GM20431 (cell line): ENCODE data around the gene TSPEAR.

Experiments used
- in situ Hi-C: fragments of 300-500 bp; cut with MseI, MboI; formaldehyde crosslinking; loops from one replicate; pipeline ENCODE4 v1.15.0; 2020; ENCODE audit warnings: low sequenced_read_pairs; ENCODE audit not compliant: unreplicated experiment

TSPEAR gene

DNA sequence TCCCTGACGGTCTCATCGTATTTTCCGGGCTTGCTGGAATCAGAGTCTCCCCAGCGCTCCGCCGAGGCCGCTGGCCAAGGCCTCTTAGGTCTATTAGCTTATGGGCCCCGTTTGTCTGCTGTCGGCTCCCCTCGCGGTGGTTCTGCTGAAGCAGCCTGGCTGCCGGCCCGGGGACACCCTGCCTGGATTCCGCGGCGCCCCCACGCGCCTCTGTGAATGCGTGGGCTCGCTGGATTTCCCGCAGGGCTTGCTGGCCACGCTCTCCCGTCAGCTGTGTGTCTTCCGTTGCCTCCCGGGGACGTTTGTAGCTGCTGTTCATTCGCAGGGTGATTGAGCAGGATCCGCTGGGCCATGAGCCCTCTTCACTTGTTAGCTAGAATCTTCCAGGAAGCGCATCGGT is 247.6 kb downstream of the TSPEAR start:
- in situ Hi-C loops: no loop called here

DNA sequence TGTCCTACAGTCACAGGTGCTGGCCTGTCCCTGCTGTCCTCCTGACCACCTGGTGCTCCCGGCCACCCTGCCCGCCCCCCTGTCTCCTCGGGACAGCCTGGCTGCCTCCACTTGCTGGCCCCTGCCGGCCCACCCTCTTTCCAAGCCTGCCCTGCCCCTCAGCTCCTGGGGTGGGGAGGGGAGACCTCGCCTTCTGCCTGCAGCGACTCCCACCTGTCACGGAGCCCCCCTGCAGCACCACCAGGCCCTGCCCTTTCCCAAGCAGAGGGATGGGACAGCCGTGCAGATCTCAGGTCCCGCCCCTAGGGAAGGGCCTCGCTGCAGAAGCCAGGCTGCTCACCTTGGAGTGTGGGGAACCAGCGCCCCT is 248.6 kb downstream of the TSPEAR start:
- in situ Hi-C loops: no loop called here

DNA sequence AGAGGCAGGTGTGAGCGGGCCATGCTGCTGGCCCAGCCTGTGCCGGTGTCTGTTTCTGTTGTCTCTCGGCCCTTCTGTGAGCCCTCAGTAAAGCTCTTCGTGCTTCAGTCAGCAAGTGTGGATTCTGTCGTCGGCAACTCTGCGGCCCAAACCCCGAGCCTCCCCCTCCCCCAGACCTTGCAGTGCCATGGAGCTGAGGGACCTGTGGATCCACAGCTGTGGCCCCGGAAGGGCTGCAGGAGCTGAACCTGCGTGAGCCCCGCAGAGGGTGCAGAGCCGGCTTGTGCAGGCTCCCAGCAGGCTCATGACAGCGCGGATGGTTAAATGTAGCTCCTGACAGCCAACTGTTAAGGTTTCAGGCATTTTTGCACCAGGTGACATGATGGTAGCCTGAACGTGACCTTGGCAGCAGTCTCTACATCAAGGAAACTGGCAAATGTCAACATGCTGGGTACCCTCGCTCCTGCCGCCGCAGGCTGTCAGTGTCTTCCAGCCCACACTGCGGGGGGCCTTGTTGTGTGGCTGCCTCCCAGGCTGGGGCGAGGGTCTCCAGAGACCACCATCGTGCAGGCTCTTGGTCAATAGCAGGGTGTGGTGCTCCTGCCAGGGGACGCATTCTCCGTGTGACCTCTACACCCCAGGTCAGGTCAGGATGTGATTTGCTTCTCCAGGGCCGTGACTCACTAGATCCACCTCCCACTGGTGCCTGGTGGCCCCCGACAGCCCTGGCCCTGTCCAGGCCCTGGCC is 249.1 kb downstream of the TSPEAR start:
- in situ Hi-C loops: no loop called here

DNA sequence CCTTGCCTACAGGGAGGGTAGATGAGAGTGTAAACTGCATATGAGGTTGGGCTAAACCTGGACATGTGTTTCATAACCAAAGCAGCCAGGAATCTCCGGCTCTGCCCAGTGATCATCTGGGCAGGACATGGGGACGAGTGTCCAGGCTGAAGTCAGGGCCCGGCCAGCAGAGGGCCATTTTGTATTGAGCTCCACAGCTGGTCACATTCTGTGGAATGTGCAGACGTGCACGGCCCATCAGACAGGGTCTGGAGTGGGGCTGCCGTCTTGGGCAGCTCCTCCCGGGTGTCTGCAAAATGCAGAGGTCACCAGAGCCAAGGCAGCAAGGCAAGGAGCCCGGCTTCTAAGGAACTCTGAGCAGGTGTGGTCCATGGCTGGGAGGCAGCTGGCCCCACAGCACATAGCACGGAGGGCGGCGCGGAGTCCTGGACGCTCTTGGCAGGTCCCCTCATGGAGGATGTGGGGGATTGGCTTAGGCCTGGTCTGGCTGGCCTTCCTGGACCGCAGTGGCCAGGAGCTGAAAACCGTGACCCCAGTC is 249.8 kb downstream of the TSPEAR start:
- in situ Hi-C loops: no loop called here

GRCh38 chr21:44461005-44461404 is 250.4 kb downstream of the TSPEAR start:
- in situ Hi-C loops: no loop called here

DNA sequence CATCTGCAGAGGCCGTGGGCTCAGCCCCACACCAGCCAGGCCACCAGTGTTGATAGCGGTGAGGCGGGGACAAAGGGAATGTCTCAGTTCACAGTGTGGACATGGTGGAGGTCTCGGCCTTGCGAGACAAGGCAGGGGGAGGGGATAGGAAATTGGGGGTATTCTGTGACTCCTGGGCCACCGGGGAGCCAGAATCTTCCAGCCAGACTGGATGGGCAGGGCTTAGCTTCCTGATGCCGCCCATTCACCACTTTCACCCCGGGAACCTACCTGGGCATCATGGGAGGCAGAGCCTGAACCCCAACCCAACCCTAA is 251.0 kb downstream of the TSPEAR start:
- in situ Hi-C loops: no loop called here

DNA sequence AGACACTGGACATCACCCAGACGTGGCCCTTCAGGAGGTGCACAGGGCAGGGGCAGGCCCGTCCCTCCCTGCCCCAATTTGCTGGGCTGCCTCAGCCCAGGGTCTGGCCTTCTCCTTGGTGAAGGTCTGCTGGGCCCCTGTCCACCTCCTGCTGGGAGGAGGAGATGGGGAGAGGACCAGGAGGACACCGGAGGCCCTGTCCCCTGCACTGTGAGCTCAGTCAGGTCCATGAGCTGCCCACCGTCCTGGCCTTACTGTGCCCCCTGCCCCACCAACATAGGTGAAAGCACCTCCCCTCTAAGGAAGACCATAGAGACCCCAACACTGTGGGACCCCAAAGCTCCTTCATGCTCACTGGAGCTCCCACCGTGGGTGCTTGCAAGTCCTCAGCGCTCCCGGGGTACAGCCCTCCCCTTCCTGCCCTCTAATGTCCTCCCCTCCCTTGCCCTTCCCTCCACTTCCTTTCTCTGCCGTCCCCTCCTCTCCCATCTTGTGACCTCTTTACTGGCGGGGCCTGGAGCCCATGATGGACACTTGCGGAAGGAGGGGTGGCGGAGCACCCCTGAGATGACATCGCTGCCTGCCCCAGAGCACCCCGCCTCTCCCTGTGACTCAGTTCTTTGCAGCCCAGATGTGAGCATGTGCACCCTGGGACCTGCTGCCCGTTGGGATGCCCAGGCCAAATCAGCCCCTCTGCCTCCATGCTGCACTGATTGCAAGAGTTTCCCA is 251.5 kb downstream of the TSPEAR start:
- in situ Hi-C loops: no loop called here

GRCh38 chr21:44458971-44459711 is 252.2 kb downstream of the TSPEAR start:
- in situ Hi-C loops: no loop called here

DNA sequence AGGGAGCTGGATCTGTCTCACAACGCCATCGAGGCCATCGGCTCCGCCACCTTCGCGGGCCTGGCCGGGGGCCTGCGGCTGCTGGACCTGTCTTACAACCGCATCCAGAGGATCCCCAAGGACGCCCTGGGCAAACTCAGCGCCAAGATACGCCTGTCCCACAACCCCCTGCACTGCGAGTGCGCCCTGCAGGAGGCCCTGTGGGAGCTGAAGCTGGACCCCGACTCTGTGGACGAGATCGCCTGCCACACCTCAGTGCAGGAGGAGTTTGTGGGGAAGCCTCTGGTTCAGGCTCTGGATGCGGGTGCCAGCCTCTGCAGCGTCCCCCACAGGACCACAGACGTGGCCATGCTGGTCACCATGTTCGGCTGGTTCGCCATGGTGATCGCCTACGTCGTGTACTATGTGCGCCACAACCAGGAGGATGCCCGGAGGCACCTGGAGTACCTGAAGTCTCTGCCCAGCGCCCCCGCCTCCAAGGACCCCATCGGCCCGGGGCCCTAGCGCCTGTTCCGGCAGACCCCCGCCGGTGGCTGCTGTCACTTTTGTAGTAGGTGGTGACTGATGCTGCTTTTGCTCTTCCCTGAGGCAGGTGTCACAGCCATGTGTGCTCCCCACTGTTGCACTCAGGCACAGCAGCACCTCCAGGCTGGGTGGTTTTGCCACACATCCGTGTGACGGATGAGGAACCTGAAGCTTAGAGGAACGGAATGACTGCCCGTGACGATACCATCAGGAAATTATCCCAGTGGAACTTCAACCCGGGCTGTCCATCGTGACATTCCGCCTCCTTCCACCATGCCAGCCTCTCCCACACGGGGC is 254.2 kb downstream of the TSPEAR start:
- in situ Hi-C loops: no loop called here

- in situ Hi-C loops: no loop called here
These were observed 255.0 kb downstream of the TSPEAR start for GRCh38 chr21:44456214-44456914.

GRCh38 chr21:44455524-44456213 is 255.7 kb downstream of the TSPEAR start:
- in situ Hi-C loops: no loop called here

GRCh38 chr21:44454747-44455523 is 256.4 kb downstream of the TSPEAR start, which contains the start of gene LRRC3:
Gene LRRC3, plus strand, starts transcription at chr21:44455510. Its CDS starts 1,135 bp downstream, at chr21:44456645.
- in situ Hi-C loops: no loop called here

DNA sequence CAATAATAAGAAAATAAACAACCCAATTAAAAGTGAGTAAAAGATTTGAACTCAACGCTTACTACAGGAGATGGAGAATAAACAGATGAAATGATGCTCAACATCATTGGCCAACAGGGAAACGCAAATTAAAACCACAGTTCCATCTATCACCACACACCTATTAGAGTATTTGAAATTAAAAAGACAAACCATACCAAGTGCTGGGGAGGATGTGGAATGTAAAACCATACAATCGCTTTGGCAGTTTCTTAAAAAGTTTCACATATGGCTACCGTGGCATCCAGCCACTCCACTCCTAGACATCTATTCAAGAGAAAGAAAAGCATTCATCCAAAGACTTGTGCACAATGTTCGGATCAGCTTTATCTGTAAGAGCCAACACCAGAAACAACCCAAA is 257.3 kb downstream of the TSPEAR start:
- in situ Hi-C loops: no loop called here

- in situ Hi-C loops: no loop called here
These were observed 258.3 kb downstream of the TSPEAR start for GRCh38 chr21:44453120-44453519.

DNA sequence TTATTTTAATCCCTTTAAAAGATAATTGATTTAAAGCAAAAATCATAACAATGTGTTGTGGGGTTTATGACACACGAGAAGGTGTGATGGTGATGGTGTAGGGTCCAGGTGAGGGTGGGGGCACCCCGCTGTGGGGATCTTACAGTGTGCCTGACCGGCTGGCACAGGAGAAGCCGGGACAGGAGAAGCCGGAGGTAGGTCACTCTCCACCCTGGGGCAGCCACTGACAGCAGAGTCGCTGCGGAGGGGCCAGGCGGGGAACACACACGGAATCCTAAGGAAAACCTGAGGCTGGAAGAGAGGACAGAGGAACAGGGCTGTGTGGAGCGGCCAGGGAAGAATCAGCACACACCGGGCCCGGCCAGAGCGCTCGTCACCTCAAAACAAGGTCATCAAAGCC is 260.4 kb downstream of the TSPEAR start:
- in situ Hi-C loops: no loop called here

DNA sequence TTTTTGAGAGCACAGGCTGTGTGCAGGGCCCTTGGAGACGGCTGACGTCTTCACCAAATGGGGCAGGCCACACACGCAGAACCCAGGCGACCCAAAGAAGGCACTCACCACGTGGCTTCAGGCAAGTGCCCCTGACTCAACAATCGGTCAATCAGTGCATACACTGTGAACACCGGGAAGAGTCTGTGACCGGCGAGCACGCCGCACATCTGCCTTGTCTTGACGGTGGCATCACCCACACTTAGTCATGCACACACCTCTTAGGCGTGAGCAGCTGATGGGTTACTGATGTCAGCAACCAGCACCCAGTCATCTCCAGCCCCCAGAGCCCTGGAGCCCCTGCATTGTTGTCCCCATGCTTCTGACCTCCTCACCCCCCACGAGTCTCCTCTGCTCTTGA is 261.0 kb downstream of the TSPEAR start:
- in situ Hi-C loops: no loop called here

- in situ Hi-C loops: loop anchor here (25.0 kb wide), 1 partner anchor 112 kb away; the partner anchor contains the start of gene CFAP410
These were observed 261.7 kb downstream of the TSPEAR start for GRCh38 chr21:44449473-44450363.
